ENCODE results near the gene METTL16.

METTL16 gene

DNA sequence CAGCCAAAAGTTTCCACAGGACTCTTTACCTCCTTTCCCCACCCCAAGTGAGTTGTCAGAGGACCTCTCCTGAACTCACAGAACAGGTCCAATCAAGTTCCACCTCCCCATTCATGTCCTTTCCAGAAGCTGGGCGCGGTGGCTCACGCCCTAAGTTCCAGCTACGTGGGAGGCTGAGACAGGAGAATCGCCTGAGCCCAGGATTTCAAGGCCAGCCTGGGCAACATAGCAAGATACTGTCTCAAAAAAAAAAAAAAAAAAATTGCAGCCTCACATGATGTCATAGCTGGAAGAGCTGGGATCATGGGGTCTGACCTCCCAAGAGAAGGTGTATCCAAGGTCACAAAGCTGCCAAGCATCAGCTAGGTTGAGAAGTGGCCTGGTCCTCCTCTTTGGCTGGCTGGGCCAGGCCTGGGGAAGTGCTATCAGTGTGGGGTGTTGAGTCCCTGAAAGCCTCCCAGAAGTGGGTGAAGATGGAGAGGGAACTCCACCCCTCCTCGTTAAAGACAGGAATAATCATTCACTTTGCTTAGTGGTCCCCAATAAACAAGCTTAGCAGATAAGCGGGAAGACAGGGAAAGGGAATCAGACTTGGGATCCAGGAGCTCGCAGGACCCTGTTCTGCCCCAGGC, 105.3 kb downstream of the METTL16 start:
- Histone ChIP-seq H4K20me1 (ENCODE audit: insufficient read depth, low read length) (no peaks in the 10 kb centered on the region; the same call in 1 of the 2 replicates), H3K4me3 (ENCODE audit: low read depth in 1 of 2, low read length in 2 of 2) (no peak overlapping the region), H3K79me2 (ENCODE audit: insufficient read depth, low read length) (no peaks in the 10 kb centered on the region), H3K27me3 (ENCODE audit: insufficient read depth, low read length, poor library complexity) (no peaks in the 10 kb centered on the region), H3K9me3 (ENCODE audit: insufficient read depth, low read length, severe bottlenecking) (no peaks in the 10 kb centered on the region), H3K27ac (ENCODE audit: low read length) (no peak overlapping the region), H3K4me1 (ENCODE audit: insufficient read depth, low read length) (peaks cover 14% of the 10 kb centered on the region), H3K4me2 (ENCODE audit: insufficient read depth, low read length) (no peak overlapping the region), H3K9ac (ENCODE audit: low read depth, low read length) (no peak overlapping the region), H3K36me3 (ENCODE audit: insufficient read depth, low read length) (peaks cover 9% of the 10 kb centered on the region; the same call in 1 of the 2 replicates), H2AFZ (ENCODE audit: low read depth, low read length) (no peak overlapping the region)
- TF ChIP-seq CTCF (IDR thresholded peaks at IDR 0.05; ENCODE audit: borderline replicate concordance, extremely low read depth, low read length, poor library complexity, severe bottlenecking), result no peak
- no peak for TF ChIP-seq EZH2 (IDR thresholded peaks at IDR 0.05; ENCODE audit: borderline replicate concordance, low read depth, low read length, severe bottlenecking)
- no peak for ATAC-seq (ENCODE audit: insufficient read depth, low read depth)
- no peak for DNase-seq

GRCh38 chr17:2405247-2405926, 106.3 kb downstream of the METTL16 start:
- Histone ChIP-seq H3K27me3 (ENCODE audit: insufficient read depth, low read length, poor library complexity) (no peaks in the 10 kb centered on the region), H3K9me3 (ENCODE audit: insufficient read depth, low read length, severe bottlenecking) (no peaks in the 10 kb centered on the region), H2AFZ (ENCODE audit: low read depth, low read length) (no peak overlapping the region), H3K4me3 (ENCODE audit: low read depth in 1 of 2, low read length in 2 of 2) (no peak overlapping the region), H3K27ac (ENCODE audit: low read length) (no peak overlapping the region), H3K4me1 (ENCODE audit: insufficient read depth, low read length) (peaks cover 17% of the 10 kb centered on the region), H4K20me1 (ENCODE audit: insufficient read depth, low read length) (no peaks in the 10 kb centered on the region; the same call in 1 of the 2 replicates), H3K79me2 (ENCODE audit: insufficient read depth, low read length) (peaks cover 3% of the 10 kb centered on the region), H3K36me3 (ENCODE audit: insufficient read depth, low read length) (peaks cover 4% of the 10 kb centered on the region; the same call in 1 of the 2 replicates), H3K9ac (ENCODE audit: low read depth, low read length) (no peak overlapping the region), H3K4me2 (ENCODE audit: insufficient read depth, low read length) (no peak overlapping the region)
- no peak for TF ChIP-seq CTCF (IDR thresholded peaks at IDR 0.05; ENCODE audit: borderline replicate concordance, extremely low read depth, low read length, poor library complexity, severe bottlenecking)
- TF ChIP-seq EZH2 (IDR thresholded peaks at IDR 0.05; ENCODE audit: borderline replicate concordance, low read depth, low read length, severe bottlenecking), result no peak
- DNase-seq, result no peak
- no peak for ATAC-seq (ENCODE audit: insufficient read depth, low read depth)

DNA sequence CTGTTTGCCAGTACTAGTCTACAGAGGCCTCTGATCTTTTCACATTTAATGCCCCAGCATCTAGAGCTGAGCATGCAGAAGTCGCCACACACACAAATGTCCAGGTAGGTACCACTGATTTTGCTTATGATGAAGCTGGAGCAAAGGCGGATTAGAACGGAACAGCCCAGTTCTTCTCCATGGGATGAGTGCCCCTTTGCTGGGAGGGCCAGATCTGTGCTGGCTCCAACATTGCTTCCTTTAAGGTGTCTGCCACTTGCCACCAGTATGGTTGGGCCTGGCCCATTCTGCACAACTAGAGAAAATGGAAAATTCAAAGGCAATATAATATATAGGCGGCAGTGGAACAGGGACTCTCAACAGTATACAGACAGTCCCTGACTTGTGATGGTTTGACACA, 108.6 kb downstream of the METTL16 start:
- Histone ChIP-seq H2AFZ (ENCODE audit: low read depth, low read length) (no peak overlapping the region), H3K27me3 (ENCODE audit: insufficient read depth, low read length, poor library complexity) (no peaks in the 10 kb centered on the region), H3K27ac (ENCODE audit: low read length) (no peak overlapping the region), H3K36me3 (ENCODE audit: insufficient read depth, low read length) (peaks cover 4% of the 10 kb centered on the region), H4K20me1 (ENCODE audit: insufficient read depth, low read length) (peaks cover 11% of the 10 kb centered on the region), H3K4me3 (ENCODE audit: low read depth in 1 of 2, low read length in 2 of 2) (peak overlapping the region in 1 of 2 experiments; percentile 86; a peak in 1 of 4 replicates), H3K4me1 (ENCODE audit: insufficient read depth, low read length) (peaks cover 36% of the 10 kb centered on the region), H3K9ac (ENCODE audit: low read depth, low read length) (peak overlapping the region; percentile 61; the same call in 1 of the 2 replicates), H3K79me2 (ENCODE audit: insufficient read depth, low read length) (peaks cover 23% of the 10 kb centered on the region), H3K4me2 (ENCODE audit: insufficient read depth, low read length) (peak overlapping the region; percentile 83), H3K9me3 (ENCODE audit: insufficient read depth, low read length, severe bottlenecking) (no peaks in the 10 kb centered on the region)
- no peak for ATAC-seq (ENCODE audit: insufficient read depth, low read depth)
- TF ChIP-seq CTCF (IDR thresholded peaks at IDR 0.05; ENCODE audit: borderline replicate concordance, extremely low read depth, low read length, poor library complexity, severe bottlenecking) (no peak), EZH2 (IDR thresholded peaks at IDR 0.05; ENCODE audit: borderline replicate concordance, low read depth, low read length, severe bottlenecking) (no peak)
- DNase-seq, result no peak

Measured in DND-41 (cell line).